Stimulated activated naive CD8-positive, alpha-beta T cell treated with anti-CD3 and anti-CD28 coated beads, Interleukin-15, Interleukin-2, amounts not matched to agents 100 ng/mL and 50 ng/mL, for 24 hours (primary cell): ENCODE data around the gene USP16.
"Not testable (repeated sequence)": the region's sequence is repeated elsewhere in the genome, so short reads cannot be mapped to it uniquely, and the experiment has no call there.

Source experiments
- H3K27ac Mint-ChIP-seq: one replicate; pipeline ENCODE4 v1.8.0; 2021; ENCODE audit warnings: mild to moderate bottlenecking, mixed read lengths
- H3K27me3 Mint-ChIP-seq: one replicate; pipeline ENCODE4 v1.8.0; 2021; ENCODE audit warnings: mixed read lengths
- H3K36me3 Mint-ChIP-seq: one replicate; pipeline ENCODE4 v1.8.0; 2021; ENCODE audit warnings: low read depth, mixed read lengths
- H3K4me1 Mint-ChIP-seq: one replicate; pipeline ENCODE4 v1.8.0; 2021; ENCODE audit warnings: low read depth, mixed read lengths
- H3K4me3 Mint-ChIP-seq: one replicate; pipeline ENCODE4 v1.8.0; 2021; ENCODE audit warnings: mild to moderate bottlenecking, mixed read lengths
- H3K9me3 Mint-ChIP-seq: one replicate; pipeline ENCODE4 v1.8.0; 2021; ENCODE audit warnings: mixed read lengths

The USP16 gene

GRCh38 chr21:29064850-29065481 is 40.5 kb downstream of the USP16 start:
- H3K27me3 Mint-ChIP-seq = no peaks in the 10 kb centered on the region
- H3K4me1 Mint-ChIP-seq = peaks cover 12% of the 10 kb centered on the region
- H3K27ac Mint-ChIP-seq = no peak overlapping the region
- no peaks in the 10 kb centered on the region for H3K9me3 Mint-ChIP-seq
- peaks cover 83% of the 10 kb centered on the region for H3K36me3 Mint-ChIP-seq
- no peak overlapping the region for H3K4me3 Mint-ChIP-seq

GRCh38 chr21:29072873-29073221 is 48.4 kb downstream of the USP16 start:
- Mint-ChIP-seq H3K4me1 (peaks cover 75% of the 10 kb centered on the region), H3K4me3 (peak overlapping the region; percentile 100), H3K9me3 (no peaks in the 10 kb centered on the region), H3K27me3 (no peaks in the 10 kb centered on the region), H3K27ac (peak overlapping the region; percentile 100), H3K36me3 (peaks cover 42% of the 10 kb centered on the region)

GRCh38 chr21:29073222-29074006 is 48.9 kb downstream of the USP16 start, which contains the start of gene CCT8:
Gene CCT8, minus strand, starts transcription at chr21:29073648. Its CDS starts 58 bp downstream, at chr21:29073590.
- Mint-ChIP-seq H3K4me3 (peak within 1 kb of the TSS; percentile 100), H3K27me3 (no peaks in the 10 kb centered on the region), H3K36me3 (peaks cover 39% of the 10 kb centered on the region), H3K4me1 (peaks cover 81% of the 10 kb centered on the region), H3K27ac (peak within 1 kb of the TSS; percentile 100), H3K9me3 (no peaks in the 10 kb centered on the region)

GRCh38 chr21:29074007-29074376 is 49.5 kb downstream of the USP16 start:
- peak overlapping the region; percentile 100 for H3K4me3 Mint-ChIP-seq

GRCh38 chr21:29074783-29075182 is 50.3 kb downstream of the USP16 start:
- H3K27me3 Mint-ChIP-seq = no peaks in the 10 kb centered on the region
- peak overlapping the region; percentile 82 for H3K27ac Mint-ChIP-seq
- H3K36me3 Mint-ChIP-seq = peaks cover 26% of the 10 kb centered on the region
- peaks cover 85% of the 10 kb centered on the region for H3K4me1 Mint-ChIP-seq
- peak overlapping the region; percentile 41 for H3K4me3 Mint-ChIP-seq
- no peaks in the 10 kb centered on the region for H3K9me3 Mint-ChIP-seq

More at GRCh38 chr21:29074007-29074376, 49.5 kb downstream of the USP16 start:
- H3K27ac Mint-ChIP-seq = peak overlapping the region; percentile 100
- peaks cover 83% of the 10 kb centered on the region for H3K4me1 Mint-ChIP-seq
- H3K27me3 Mint-ChIP-seq = no peaks in the 10 kb centered on the region
- peaks cover 34% of the 10 kb centered on the region for H3K36me3 Mint-ChIP-seq
- no peaks in the 10 kb centered on the region for H3K9me3 Mint-ChIP-seq

GRCh38 chr21:29075706-29076466 is 51.4 kb downstream of the USP16 start:
- peak overlapping the region; percentile 94 for H3K27ac Mint-ChIP-seq
- no peaks in the 10 kb centered on the region for H3K9me3 Mint-ChIP-seq
- peak overlapping the region; percentile 83 for H3K4me3 Mint-ChIP-seq
- peaks cover 87% of the 10 kb centered on the region for H3K4me1 Mint-ChIP-seq
- no peaks in the 10 kb centered on the region for H3K27me3 Mint-ChIP-seq
- peaks cover 22% of the 10 kb centered on the region for H3K36me3 Mint-ChIP-seq

GRCh38 chr21:29076731-29077640 is 52.5 kb downstream of the USP16 start:
- peak overlapping the region; percentile 89 for H3K4me3 Mint-ChIP-seq
- peak overlapping the region; percentile 95 for H3K27ac Mint-ChIP-seq
- peaks cover 16% of the 10 kb centered on the region for H3K36me3 Mint-ChIP-seq
- not testable (repeated sequence) for H3K9me3 Mint-ChIP-seq, H3K27me3 Mint-ChIP-seq
- H3K4me1 Mint-ChIP-seq = peaks cover 85% of the 10 kb centered on the region

- Mint-ChIP-seq H3K9me3 (no peaks in the 10 kb centered on the region), H3K4me3 (peak overlapping the region; percentile 89), H3K27me3 (no peaks in the 10 kb centered on the region), H3K36me3 (peaks cover 9% of the 10 kb centered on the region), H3K27ac (peak overlapping the region; percentile 95), H3K4me1 (peaks cover 82% of the 10 kb centered on the region)
These were observed 53.2 kb downstream of the USP16 start for GRCh38 chr21:29077651-29078090.

- Mint-ChIP-seq H3K27ac (peak overlapping the region; percentile 88), H3K4me1 (peaks cover 78% of the 10 kb centered on the region), H3K36me3 (no peaks in the 10 kb centered on the region), H3K9me3 (no peaks in the 10 kb centered on the region), H3K4me3 (peak overlapping the region; percentile 89), H3K27me3 (no peaks in the 10 kb centered on the region)
These were observed 54.6 kb downstream of the USP16 start for GRCh38 chr21:29078869-29079767.

- Mint-ChIP-seq H3K27ac (peak overlapping the region; percentile 88), H3K4me1 (peaks cover 69% of the 10 kb centered on the region), H3K36me3 (no peaks in the 10 kb centered on the region), H3K4me3 (peak overlapping the region; percentile 80), H3K27me3 (no peaks in the 10 kb centered on the region), H3K9me3 (no peaks in the 10 kb centered on the region)
These were observed 56.0 kb downstream of the USP16 start for GRCh38 chr21:29080454-29080941.

GRCh38 chr21:29082046-29082815 is 57.8 kb downstream of the USP16 start:
- Mint-ChIP-seq H3K4me3 (no peak overlapping the region), H3K27me3 (no peaks in the 10 kb centered on the region), H3K4me1 (peaks cover 55% of the 10 kb centered on the region), H3K36me3 (no peaks in the 10 kb centered on the region), H3K9me3 (no peaks in the 10 kb centered on the region), H3K27ac (peak overlapping the region; percentile 16)

- Mint-ChIP-seq H3K4me3 (no peak overlapping the region), H3K4me1 (peaks cover 46% of the 10 kb centered on the region), H3K27ac (no peak overlapping the region), H3K36me3 (no peaks in the 10 kb centered on the region), H3K9me3 (no peaks in the 10 kb centered on the region), H3K27me3 (no peaks in the 10 kb centered on the region)
These were observed 58.8 kb downstream of the USP16 start for GRCh38 chr21:29083306-29083705.

GRCh38 chr21:29084372-29084771 is 59.9 kb downstream of the USP16 start:
- Mint-ChIP-seq H3K27ac (no peak overlapping the region), H3K36me3 (no peaks in the 10 kb centered on the region), H3K4me3 (no peak overlapping the region), H3K4me1 (peaks cover 36% of the 10 kb centered on the region), H3K9me3 (no peaks in the 10 kb centered on the region), H3K27me3 (no peaks in the 10 kb centered on the region)
